ENCODE measurements around the gene EFCAB10.

Gene EFCAB10

DNA sequence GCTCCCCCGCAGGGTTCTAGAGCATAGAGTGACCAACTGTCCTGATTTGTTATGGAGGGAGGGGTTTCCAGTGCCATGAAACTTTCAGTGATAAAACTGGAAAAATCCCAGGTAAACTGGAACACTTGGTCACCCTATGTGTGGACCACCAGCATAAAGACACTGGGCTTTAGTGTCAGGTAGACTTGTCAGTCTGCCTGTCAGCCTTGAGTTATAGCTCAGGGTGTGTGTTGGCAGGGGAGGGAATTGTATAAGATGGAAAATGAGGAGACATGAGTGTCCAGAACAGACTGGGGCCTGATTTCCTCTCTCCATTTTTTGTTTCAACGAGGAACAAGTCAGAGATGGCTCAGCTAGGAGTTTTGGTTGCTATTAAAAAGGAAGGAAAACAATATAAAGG, 10.2 kb upstream of the EFCAB10 start:
- peaks cover 4% of the 10 kb centered on the region for H3K27me3 Mint-ChIP-seq (ENCODE audit: low read depth)
- H3K9me3 Mint-ChIP-seq = no peaks in the 10 kb centered on the region
- no peak overlapping the region for H3K27ac Mint-ChIP-seq
- TF ChIP-seq, protein P1, sequence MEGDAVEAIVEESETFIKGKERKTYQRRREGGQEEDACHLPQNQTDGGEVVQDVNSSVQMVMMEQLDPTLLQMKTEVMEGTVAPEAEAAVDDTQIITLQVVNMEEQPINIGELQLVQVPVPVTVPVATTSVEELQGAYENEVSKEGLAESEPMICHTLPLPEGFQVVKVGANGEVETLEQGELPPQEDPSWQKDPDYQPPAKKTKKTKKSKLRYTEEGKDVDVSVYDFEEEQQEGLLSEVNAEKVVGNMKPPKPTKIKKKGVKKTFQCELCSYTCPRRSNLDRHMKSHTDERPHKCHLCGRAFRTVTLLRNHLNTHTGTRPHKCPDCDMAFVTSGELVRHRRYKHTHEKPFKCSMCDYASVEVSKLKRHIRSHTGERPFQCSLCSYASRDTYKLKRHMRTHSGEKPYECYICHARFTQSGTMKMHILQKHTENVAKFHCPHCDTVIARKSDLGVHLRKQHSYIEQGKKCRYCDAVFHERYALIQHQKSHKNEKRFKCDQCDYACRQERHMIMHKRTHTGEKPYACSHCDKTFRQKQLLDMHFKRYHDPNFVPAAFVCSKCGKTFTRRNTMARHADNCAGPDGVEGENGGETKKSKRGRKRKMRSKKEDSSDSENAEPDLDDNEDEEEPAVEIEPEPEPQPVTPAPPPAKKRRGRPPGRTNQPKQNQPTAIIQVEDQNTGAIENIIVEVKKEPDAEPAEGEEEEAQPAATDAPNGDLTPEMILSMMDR (IDR thresholded peaks at IDR 0.05; ENCODE audit: unreplicated experiment in 3 of 3) = no peak
- H3K4me3 Mint-ChIP-seq = no peak overlapping the region
- no peaks in the 10 kb centered on the region for H3K4me1 Mint-ChIP-seq
- no peaks in the 10 kb centered on the region for H3K36me3 Mint-ChIP-seq (ENCODE audit: low read depth)

DNA sequence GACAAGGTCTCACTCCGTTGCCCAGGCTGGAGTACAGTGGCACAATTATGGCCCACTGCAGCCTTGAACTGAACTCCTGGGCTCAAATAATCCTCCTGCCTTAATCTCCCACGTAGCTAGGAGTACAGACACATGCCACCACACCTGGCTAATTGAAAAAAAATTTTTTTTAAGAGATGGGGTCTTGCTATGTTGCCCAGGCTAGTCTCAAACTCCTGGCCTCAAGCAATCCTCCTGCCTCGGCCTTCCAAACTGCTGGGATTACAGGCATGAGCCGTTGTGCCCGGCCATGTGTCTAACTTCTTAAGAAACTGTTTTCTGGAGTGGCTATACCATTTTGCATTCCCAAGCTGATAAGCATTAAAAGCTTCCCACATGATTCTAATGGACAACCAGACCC, 9.5 kb upstream of the EFCAB10 start:
- TF ChIP-seq, protein P1 (IDR thresholded peaks at IDR 0.05; ENCODE audit: unreplicated experiment in 3 of 3) = no peak
- H3K27me3 Mint-ChIP-seq (ENCODE audit: low read depth) = peaks cover 4% of the 10 kb centered on the region
- H3K4me1 Mint-ChIP-seq = no peaks in the 10 kb centered on the region
- H3K27ac Mint-ChIP-seq = no peak overlapping the region
- H3K36me3 Mint-ChIP-seq (ENCODE audit: low read depth) = no peaks in the 10 kb centered on the region
- no peaks in the 10 kb centered on the region for H3K9me3 Mint-ChIP-seq
- no peak overlapping the region for H3K4me3 Mint-ChIP-seq

DNA sequence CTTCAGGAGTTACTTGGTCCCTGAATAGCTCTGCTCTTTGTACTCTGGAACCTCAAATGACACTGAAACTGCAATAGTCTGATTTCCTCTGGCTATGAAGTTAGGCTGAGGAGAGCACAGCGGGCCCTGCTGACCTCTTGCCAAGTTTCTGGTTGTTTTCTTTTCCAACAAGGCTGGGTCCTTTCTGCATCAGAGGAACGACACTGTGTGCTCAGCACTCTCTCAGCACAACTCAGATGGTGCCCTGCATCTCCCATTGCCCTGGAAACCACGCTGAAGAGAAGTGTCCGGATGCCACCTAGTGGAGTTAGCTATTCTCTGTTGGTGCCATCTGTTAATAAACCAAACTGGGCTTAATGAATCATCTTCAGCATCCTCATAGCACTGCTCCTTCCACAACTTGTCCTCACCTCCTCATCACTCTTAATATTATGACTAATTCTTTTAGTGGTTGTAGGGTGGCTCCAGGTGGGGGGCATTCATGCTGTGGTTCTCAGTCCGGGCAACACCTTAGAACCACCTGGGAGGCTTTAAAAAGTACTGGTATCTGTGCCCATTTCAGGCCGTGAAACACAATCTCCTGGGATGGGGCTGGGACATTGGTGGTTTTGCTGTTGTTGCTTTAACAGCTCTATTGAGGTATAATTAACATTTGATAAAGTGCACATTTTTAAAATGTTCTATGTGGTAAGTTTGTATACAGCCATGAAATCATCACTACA, 8.2 kb upstream of the EFCAB10 start:
- Mint-ChIP-seq H3K36me3 (ENCODE audit: low read depth) (peaks cover 2% of the 10 kb centered on the region), H3K9me3 (peaks cover 3% of the 10 kb centered on the region), H3K27ac (peak overlapping the region in 1 of 3 experiments; percentile 30), H3K27me3 (ENCODE audit: low read depth) (peaks cover 4% of the 10 kb centered on the region), H3K4me1 (no peaks in the 10 kb centered on the region), H3K4me3 (no peak overlapping the region)
- TF ChIP-seq, protein P1 (IDR thresholded peaks at IDR 0.05; ENCODE audit: unreplicated experiment in 3 of 3) = peak; percentile 44 to 51 (median 45)

DNA sequence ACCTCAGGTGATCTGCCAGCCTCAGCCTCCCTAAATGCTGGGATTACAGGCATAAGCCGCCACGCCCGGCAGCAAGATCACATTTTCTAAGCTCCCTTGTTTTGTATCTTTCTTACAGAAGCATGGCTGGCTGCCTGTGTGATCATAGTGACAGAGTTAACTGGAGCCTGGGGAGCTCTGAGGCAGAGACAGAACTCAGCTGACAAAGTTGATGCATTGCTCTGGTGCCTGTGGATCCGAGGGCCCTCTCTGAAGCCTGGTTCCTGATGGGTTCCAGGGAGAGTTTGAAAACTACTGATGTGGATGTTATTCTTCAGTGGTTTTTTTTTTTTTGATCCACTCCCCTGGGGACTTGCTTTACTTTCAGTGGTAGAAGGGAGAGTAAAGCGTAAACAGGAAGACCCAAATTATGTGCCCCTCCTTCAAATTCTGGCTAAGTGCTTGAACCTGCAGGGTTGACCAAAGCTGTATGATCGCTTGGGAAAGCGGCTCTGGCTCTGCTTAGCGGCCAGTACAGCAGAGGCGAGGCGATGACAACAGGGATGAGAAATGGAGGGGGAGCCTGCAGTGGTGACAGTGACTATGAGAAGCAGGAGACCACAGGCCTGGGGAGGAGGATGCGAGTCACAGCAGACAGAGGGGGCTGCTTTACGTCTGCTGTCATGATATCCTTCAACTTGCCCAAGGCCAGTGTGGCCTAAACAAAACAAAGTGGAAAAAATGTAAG, 6.8 kb upstream of the EFCAB10 start:
- peaks cover 4% of the 10 kb centered on the region for H3K36me3 Mint-ChIP-seq (ENCODE audit: low read depth)
- H3K9me3 Mint-ChIP-seq = peaks cover 9% of the 10 kb centered on the region
- no peak overlapping the region for H3K27ac Mint-ChIP-seq
- TF ChIP-seq, protein P1 (IDR thresholded peaks at IDR 0.05; ENCODE audit: unreplicated experiment in 3 of 3) = no peak
- no peaks in the 10 kb centered on the region for H3K4me1 Mint-ChIP-seq
- no peak overlapping the region for H3K4me3 Mint-ChIP-seq
- peaks cover 4% of the 10 kb centered on the region for H3K27me3 Mint-ChIP-seq (ENCODE audit: low read depth)

DNA sequence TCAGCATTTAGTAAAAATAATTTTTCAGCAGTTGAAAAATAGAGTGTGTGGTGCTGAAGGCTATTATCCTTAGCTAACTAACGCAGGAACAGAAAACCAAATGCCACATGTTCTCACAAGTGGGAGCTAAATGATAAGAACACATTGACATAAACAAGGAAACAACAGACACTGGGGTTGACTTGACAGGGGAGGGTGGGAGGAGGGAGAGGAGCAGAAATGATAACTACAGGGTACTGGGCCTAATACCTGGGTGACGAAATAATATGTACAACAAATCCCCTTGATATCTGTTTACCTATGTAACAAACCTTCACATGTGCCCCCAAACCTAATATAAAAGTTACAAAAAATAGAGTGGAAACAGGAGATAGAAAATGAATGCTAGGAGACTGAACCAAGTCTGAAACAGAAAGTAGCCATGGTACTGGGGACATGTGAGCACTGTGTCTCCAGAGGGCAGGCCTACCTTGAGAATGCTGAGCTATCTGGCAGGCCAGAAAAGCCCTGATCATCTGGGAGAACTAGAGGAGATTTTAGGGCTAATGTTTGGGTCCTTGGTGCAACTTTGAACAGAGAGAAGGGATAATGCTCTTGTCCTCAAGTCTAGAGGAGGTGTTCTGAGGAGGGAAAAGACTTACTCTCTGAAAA, 4.7 kb upstream of the EFCAB10 start:
- Mint-ChIP-seq H3K27ac (no peak overlapping the region), H3K36me3 (ENCODE audit: low read depth) (peaks cover 9% of the 10 kb centered on the region), H3K4me3 (no peak overlapping the region), H3K9me3 (peaks cover 14% of the 10 kb centered on the region), H3K4me1 (no peaks in the 10 kb centered on the region), H3K27me3 (ENCODE audit: low read depth) (peaks cover 4% of the 10 kb centered on the region)
- TF ChIP-seq, protein P1 (IDR thresholded peaks at IDR 0.05; ENCODE audit: unreplicated experiment in 3 of 3) = no peak
